HAP-1 (cell line): ENCODE results near the gene CES2.
"Not testable (repeated sequence)": the region's sequence is repeated elsewhere in the genome, so short reads cannot be mapped to it uniquely, and the experiment has no call there.

ENCODE experiments used
- DNase-seq, 2 experiments: peaks; one replicate each; pipeline ENCODE4 v3.0.0-alpha.2; 2016 to 2020; ENCODE audit warnings: low spot score in 2 of 2
- H3K27me3 ChIP-seq: fragments of 250-450 bp; sonication (Bioruptor Pico); 2 replicates; pipeline ENCODE4 v1.5.1; 2020; ENCODE audit warnings: low read depth, mild to moderate bottlenecking, moderate library complexity
- H3K36me3 ChIP-seq: fragments of 250-450 bp; sonication (Bioruptor Pico); replicated peaks from 2 replicates; pipeline ENCODE4 v1.5.1; 2020; ENCODE audit warnings: mild to moderate bottlenecking
- H3K4me1 ChIP-seq: fragments of 250-450 bp; sonication (Bioruptor Pico); 2 replicates; pipeline ENCODE4 v1.5.1; 2020; ENCODE audit warnings: mild to moderate bottlenecking
- H3K4me3 ChIP-seq: fragments of 250-450 bp; sonication (Bioruptor Pico); 2 replicates; pipeline ENCODE4 v1.5.1; 2020; ENCODE audit warnings: mild to moderate bottlenecking, moderate library complexity
- H3K9me3 ChIP-seq: fragments of 250-450 bp; sonication (Bioruptor Pico); 2 replicates; pipeline ENCODE4 v1.5.1; 2020; ENCODE audit warnings: mild to moderate bottlenecking, moderate library complexity
- in situ Hi-C: fragments of 300-500 bp; cut with MboI; formaldehyde crosslinking; loops from 3 replicates; pipeline ENCODE4 v1.14.3; 2020; ENCODE audit warnings: low sequenced_read_pairs, inconsistent platforms, mixed read lengths

CES2 gene

DNA sequence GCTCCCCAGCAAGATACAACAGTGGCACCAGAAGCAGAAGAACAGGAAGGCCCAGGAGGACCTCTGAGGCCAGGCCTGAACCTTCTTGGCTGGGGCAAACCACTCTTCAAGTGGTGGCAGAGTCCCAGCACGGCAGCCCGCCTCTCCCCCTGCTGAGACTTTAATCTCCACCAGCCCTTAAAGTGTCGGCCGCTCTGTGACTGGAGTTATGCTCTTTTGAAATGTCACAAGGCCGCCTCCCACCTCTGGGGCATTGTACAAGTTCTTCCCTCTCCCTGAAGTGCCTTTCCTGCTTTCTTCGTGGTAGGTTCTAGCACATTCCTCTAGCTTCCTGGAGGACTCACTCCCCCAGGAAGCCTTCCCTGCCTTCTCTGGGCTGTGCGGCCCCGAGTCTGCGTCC is 37.7 kb downstream of the CES2 start:
- no peaks in the 10 kb centered on the region for H3K27me3 ChIP-seq
- DNase-seq = peak in 1 of 2 experiments; percentile 36
- H3K4me1 ChIP-seq = peaks cover 8% of the 10 kb centered on the region
- H3K9me3 ChIP-seq = no peaks in the 10 kb centered on the region
- in situ Hi-C loops = loop anchor here (10.0 kb wide), 2 partner anchors 182 to 492 kb away; partner anchors contain the start of genes B3GNT9, FBXL8 and TRADD
- H3K36me3 ChIP-seq = no peaks in the 10 kb centered on the region
- H3K4me3 ChIP-seq = no peak overlapping the region

DNA sequence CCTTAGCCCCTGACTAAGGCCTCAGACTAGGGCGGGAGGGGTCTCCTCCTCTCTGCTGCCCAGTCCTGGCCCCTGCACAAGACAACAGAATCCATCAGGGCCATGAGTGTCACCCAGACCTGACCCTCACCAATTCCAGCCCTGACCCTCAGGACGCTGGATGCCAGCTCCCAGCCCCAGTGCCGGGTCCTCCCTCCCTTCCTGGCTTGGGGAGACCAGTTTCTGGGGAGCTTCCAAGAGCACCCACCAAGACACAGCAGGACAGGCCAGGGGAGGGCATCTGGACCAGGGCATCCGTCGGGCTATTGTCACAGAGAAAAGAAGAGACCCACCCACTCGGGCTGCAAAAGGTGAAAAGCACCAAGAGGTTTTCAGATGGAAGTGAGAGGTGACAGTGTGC is 38.4 kb downstream of the CES2 start:
- H3K4me3 ChIP-seq = no peak overlapping the region
- in situ Hi-C loops = loop anchor here (10.0 kb wide), 2 partner anchors 181 to 491 kb away; partner anchors contain the start of genes B3GNT9, FBXL8 and TRADD

DNA sequence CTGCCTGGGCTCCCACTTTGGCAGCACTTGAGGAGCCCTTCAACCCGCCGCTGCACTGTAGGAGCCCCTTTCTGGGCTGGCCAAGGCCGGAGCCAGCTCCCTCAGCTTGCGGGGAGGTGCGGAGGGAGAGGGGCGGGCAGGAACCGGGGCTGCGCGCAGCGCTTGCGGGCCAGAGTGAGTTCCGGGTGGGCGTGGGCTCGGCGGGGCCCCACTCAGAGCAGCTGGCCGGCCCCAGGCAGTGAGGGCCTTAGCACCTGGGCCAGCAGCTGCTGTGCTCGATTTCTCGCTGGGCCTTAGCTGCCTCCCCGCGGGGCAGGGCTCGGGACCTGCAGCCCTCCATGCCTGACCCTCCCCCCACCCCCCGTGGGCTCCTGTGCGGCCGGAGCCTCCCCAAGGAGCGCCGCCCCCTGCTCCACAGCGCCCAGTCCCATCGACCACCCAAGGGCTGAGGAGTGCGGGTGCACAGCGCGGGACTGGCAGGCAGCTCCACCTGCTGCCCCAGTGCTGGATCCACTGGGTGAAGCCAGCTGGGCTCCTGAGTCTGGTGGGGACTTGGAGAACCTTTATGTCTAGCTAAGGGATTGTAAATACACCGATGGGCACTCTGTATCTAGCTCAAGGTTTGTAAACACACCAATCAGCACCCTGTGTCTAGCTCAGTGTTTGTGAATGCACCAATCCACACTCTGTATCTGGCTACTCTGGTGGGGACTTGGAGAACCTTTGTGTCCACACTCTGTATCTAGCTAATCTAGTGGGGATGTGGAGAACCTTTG is 39.0 kb downstream of the CES2 start:
- not testable (repeated sequence) for H3K27me3 ChIP-seq, H3K36me3 ChIP-seq, H3K4me3 ChIP-seq, H3K4me1 ChIP-seq, DNase-seq, H3K9me3 ChIP-seq
- in situ Hi-C loops = loop anchor here (10.0 kb wide), 2 partner anchors 180 to 490 kb away; partner anchors contain the start of genes B3GNT9, FBXL8 and TRADD

More for the DNA sequence above, 38.4 kb downstream of the CES2 start:
- H3K4me1 ChIP-seq = peaks cover 8% of the 10 kb centered on the region
- no peaks in the 10 kb centered on the region for H3K9me3 ChIP-seq
- no peaks in the 10 kb centered on the region for H3K36me3 ChIP-seq
- DNase-seq = no peak
- H3K27me3 ChIP-seq = no peaks in the 10 kb centered on the region

DNA sequence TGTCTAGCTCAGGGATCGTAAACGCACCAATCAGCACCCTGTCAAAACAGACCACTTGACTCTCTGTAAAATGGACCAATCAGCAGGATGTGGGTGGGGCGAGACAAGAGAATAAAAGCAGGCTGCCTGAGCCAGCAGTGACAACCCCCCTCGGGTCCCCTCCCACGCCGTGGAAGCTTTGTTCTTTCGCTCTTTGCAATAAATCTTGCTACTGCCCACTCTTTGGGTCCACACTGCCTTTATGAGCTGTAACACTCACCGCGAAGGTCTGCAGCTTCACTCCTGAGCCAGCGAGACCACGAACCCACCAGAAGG is 39.6 kb downstream of the CES2 start:
- not testable (repeated sequence) for H3K27me3 ChIP-seq, H3K4me3 ChIP-seq, H3K4me1 ChIP-seq, H3K36me3 ChIP-seq, H3K9me3 ChIP-seq
- DNase-seq = peak in 1 of 2 experiments; percentile 73
- in situ Hi-C loops = loop anchor here (10.0 kb wide), 2 partner anchors 180 to 490 kb away; partner anchors contain the start of genes B3GNT9, FBXL8 and TRADD

DNA sequence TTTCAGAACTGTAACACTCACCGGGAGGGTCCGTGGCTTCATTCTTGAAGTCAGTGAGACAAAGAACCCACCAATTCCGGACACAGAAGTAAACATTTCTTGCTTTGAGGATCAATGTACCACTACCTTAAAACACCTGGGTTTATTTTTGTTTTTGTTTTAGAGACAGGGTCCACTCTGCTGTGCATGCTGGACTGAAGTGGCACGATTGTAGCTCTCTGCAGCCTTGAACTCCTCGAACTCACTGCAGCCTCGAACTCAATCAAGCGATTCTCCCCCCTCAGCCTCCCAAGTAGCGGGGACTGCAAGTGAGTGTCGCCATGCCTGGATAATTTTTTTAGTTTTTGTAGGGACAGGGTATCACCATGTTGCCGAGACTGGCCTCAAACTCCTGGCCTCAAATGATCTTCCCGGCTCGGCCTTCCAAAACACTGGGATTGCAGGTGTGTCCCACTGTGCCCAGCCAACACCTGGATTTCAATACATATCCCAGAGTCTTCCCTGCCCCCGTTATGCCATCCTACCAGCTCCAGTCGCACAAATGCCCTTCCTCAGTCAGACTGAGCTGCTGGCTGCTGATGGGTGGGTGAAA is 40.1 kb downstream of the CES2 start:
- in situ Hi-C loops = loop anchor here (10.0 kb wide), 2 partner anchors 179 to 489 kb away; partner anchors contain the start of genes B3GNT9, FBXL8 and TRADD
- no peaks in the 10 kb centered on the region for H3K27me3 ChIP-seq
- H3K36me3 ChIP-seq = no peaks in the 10 kb centered on the region
- peaks cover 8% of the 10 kb centered on the region for H3K4me1 ChIP-seq
- no peaks in the 10 kb centered on the region for H3K9me3 ChIP-seq
- DNase-seq = no peak
- no peak overlapping the region for H3K4me3 ChIP-seq

DNA sequence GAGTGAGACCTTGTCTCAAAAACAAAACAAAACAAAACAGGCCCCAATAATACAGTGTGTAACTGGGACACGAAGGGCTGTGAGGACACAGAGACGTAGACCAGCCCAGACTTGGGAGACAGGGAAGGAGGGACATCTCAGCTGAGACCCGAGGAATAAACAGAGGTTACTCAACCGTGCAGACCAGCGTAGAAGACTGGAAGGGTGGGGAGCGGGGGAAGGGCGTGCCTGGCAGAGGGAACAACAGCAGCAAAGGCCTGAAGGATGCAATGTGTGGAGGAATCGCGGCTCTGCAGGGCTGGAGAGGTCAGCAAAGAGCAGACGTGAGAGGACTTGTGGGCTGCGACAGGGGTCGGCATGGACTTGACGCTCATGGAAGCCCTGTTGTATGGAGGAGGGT is 41.4 kb downstream of the CES2 start:
- Histone ChIP-seq H3K4me1 (peaks cover 8% of the 10 kb centered on the region), H3K9me3 (no peaks in the 10 kb centered on the region), H3K27me3 (no peaks in the 10 kb centered on the region), H3K36me3 (no peaks in the 10 kb centered on the region), H3K4me3 (no peak overlapping the region)
- in situ Hi-C loops = loop anchor here (10.0 kb wide), 2 partner anchors 178 to 488 kb away; partner anchors contain the start of genes B3GNT9, FBXL8 and TRADD
- no peak for DNase-seq

DNA sequence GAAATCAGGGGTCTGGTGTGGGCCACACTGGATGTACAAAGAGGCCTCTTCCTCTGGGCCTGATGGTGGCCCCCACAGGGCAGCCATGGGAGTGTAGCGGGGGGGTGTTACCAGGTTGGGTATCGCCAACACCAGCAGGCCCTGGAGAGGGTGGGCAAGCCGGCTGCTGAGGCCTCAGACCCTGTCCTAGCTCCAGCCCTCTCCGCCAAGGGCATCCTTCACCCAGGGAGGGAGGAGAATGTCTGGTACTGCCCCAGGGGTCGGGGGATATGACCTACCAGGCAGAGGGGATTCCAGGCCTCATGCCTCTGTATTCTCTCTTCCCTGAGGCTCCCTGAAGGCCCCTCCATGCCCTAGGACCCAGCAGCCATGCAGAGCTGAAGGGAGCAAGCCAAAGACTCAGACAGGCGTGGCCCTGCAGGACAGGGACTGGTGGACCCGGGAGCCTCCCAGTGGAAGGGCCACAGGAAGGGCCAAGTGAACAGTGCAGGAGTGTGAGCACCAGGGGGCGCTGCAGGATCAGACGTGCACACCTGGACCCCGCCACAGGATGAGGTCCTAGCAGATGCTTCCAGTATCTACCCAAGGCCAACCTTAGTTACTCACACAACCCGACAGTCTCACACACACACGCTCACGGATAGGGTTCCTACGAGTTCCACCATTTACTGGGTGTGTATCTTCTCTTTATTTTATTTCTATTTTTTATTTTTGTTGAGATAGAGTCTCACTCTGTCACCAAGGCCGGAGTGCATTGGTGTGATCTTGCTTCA is 42.2 kb downstream of the CES2 start:
- peaks cover 8% of the 10 kb centered on the region for H3K4me1 ChIP-seq
- in situ Hi-C loops = loop anchor here (10.0 kb wide), 2 partner anchors 177 to 487 kb away; partner anchors contain the start of genes B3GNT9, FBXL8 and TRADD

DNA sequence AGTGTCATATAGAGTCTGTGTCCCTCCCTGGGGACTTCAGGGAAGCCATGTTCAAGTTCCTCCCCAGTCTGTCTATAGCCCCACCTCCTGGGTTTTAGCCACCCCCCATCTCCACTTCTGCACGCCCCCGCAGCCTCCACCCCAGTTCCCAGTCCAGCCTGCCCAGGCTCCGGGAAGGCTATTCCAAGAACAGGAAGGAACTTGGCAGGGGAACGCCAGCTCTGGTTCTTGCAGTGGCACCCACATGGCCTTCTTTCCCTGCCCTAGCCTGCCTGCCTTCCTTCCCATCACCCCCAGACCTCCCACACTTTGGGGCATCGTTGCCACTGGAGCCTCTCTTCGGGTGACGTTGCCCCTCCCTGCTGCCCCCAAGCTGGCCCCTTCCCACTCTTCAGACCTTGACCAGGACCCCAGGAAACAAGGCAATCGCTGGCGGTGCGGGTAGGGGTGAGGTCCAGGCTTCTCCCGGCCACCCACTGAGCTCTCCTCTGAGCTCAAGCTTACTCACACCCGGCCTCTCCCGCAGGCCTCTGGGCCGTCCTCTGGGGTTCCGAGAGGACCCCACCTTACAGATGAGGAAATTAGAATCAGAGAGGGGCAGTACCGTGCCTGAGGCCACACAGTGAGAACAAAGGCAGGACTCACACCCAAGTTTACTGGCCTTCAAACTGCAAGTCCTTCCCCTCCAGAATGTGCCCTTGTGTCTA is 43.8 kb downstream of the CES2 start:
- no peaks in the 10 kb centered on the region for H3K9me3 ChIP-seq
- H3K4me3 ChIP-seq = no peak overlapping the region
- no peaks in the 10 kb centered on the region for H3K27me3 ChIP-seq
- peaks cover 8% of the 10 kb centered on the region for H3K4me1 ChIP-seq
- in situ Hi-C loops = loop anchor here (10.0 kb wide), 2 partner anchors 176 to 486 kb away; partner anchors contain the start of genes B3GNT9, FBXL8 and TRADD
- peak in 1 of 2 experiments; percentile 2 for DNase-seq
- H3K36me3 ChIP-seq = no peaks in the 10 kb centered on the region

More for the DNA sequence above, 42.2 kb downstream of the CES2 start:
- H3K27me3 ChIP-seq = no peaks in the 10 kb centered on the region
- no peaks in the 10 kb centered on the region for H3K9me3 ChIP-seq
- H3K36me3 ChIP-seq = no peaks in the 10 kb centered on the region
- peak; percentile 78 to 95 for DNase-seq
- H3K4me3 ChIP-seq = no peak overlapping the region

DNA sequence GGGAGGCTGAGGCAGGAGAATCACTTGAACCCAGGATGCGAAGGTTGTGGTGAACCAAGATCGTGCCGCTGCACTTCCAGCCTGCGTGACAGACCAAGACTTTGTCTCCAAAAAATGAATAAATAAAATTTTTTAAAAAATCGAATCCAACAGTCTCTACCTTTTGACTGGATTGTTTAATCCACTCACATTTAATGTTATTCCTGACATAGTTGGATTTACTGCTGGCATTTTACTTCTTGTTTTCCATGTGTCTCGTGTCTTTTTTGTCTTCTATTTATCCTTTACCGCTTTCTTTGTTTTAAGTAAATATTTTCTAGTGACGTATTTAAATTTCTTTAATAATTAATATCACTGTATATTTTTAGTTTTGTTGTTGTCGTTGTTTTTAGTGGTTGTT is 47.7 kb downstream of the CES2 start:
- Histone ChIP-seq H3K4me3 (no peak overlapping the region), H3K4me1 (no peaks in the 10 kb centered on the region), H3K36me3 (no peaks in the 10 kb centered on the region), H3K9me3 (no peaks in the 10 kb centered on the region), H3K27me3 (no peaks in the 10 kb centered on the region)
- peak in 1 of 2 experiments; percentile 1 for DNase-seq
- in situ Hi-C loops = no loop called here

DNA sequence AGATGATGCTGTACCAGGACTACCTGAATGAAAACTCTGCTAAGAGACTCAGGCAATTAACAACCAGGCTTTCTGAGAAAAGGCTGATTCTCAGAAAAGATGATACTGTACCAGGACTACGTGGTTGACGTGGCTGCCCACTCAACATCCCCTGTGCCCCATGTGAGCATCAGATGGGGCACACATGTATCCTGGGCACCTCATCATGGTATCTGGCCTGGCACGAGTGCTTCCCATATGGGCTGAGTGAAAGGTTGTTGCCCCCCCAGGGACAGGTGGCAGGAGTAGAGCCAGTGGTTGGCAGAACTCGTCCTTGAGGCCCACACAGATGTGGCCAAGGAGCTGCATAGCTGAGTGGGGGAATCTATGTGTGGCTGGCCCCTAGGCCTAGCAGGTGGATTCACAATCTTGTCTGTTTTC is 49.6 kb downstream of the CES2 start:
- in situ Hi-C loops = no loop called here
- H3K4me3 ChIP-seq = no peak overlapping the region
- no peak for DNase-seq
- H3K36me3 ChIP-seq = no peaks in the 10 kb centered on the region
- H3K27me3 ChIP-seq = no peaks in the 10 kb centered on the region
- H3K4me1 ChIP-seq = no peaks in the 10 kb centered on the region
- no peaks in the 10 kb centered on the region for H3K9me3 ChIP-seq

DNA sequence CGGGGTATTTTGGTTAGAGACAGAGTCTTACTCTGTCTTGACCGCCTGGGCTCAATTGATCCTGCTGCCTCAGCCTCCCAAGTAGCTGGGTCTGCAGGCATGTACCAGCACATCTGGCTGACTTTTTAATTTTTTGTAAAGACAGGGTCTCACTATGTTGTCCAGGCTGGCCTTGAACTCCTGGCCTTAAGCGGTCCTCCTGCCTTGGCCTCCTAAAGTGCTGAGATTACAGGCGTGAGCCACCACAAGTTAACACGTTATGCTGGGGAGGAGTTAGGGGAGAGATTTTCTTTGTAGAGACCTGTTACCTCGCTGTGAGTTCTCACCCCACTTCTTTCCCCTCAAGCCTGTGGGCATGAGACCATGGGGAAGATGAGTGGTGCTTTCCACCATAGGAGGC is 51.2 kb downstream of the CES2 start:
- no peaks in the 10 kb centered on the region for H3K4me1 ChIP-seq
- H3K9me3 ChIP-seq = no peaks in the 10 kb centered on the region
- no peaks in the 10 kb centered on the region for H3K36me3 ChIP-seq
- in situ Hi-C loops = no loop called here
- H3K4me3 ChIP-seq = no peak overlapping the region
- H3K27me3 ChIP-seq = no peaks in the 10 kb centered on the region
- DNase-seq = no peak

DNA sequence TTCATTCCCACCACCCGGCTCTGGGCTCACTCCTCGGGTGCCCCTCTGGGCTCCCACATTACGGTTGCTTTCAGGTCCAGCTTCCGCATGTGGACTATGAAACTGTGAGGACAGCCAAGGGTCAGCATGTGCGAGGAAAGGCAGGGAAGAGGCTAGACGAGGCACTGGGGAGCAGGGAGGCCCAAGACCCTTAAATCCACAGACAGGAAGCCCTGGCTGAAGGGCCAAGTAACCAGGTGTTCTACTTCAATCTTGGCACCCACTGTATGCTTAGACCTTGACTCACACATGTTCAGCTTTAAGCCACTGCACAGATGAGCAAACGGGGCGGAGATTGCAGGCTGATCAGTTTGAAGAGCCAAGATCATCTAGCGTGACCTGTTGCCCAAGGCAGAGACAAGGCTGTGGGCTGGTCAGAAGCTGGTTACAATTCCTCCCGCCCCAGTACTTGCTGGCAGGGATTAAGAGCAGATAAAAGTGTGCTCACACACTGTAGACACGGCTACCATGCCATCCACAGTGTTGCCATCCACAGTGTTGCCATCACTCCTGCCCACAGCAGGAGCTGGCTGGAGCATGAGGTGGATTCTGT is 53.0 kb downstream of the CES2 start, which contains the start of gene CES4A:
Gene CES4A, plus strand, starts transcription at position 393 of the 592 bp plus-strand sequence. Its CDS starts 184 bp downstream, at position 577.
- Histone ChIP-seq H3K27me3 (no peaks in the 10 kb centered on the region), H3K4me1 (no peaks in the 10 kb centered on the region), H3K4me3 (no peak within 1 kb of the TSS), H3K36me3 (no peaks in the 10 kb centered on the region), H3K9me3 (no peaks in the 10 kb centered on the region)
- DNase-seq = no peak
- in situ Hi-C loops = no loop called here
